Stomach (tissue), 19 donors: Measurements from ENCODE around the gene STK11. TPM values are rescaled to one million over a fixed set of nuclear protein-coding genes. Genes with fewer than 3 reads are reported as not detected.

Experiments used
- DNase-seq, 2 donors: peaks; one replicate each; pipeline versions ENCODE4 v3.0.0 to v3.0.0-alpha.2; 2013 to 2019
- H3K27ac ChIP-seq, 5 donors: fragments of 200-600 bp in 4 of 5; sonication (generic) in 4 of 5; one replicate each; pipeline ENCODE4 v1.5.1; 2013 to 2019; ENCODE audit warnings: mild to moderate bottlenecking in 1 of 5, moderate library complexity in 1 of 5
- H3K27me3 ChIP-seq, 3 donors: fragments of 200-600 bp; sonication (generic); one replicate each; pipeline ENCODE4 v1.5.1; 2017 to 2019; ENCODE audit warnings: mixed run types in 1 of 3
- H3K36me3 ChIP-seq, 4 donors: fragments of 200-600 bp; sonication (generic); 1 replicate in 3 of 4; 2 replicates in 1 of 4; pipeline ENCODE4 v1.5.1; 2016 to 2019
- H3K4me1 ChIP-seq, 4 donors: fragments of 200-600 bp; sonication (generic); one replicate each; pipeline ENCODE4 v1.5.1; 2016 to 2019
- H3K4me3 ChIP-seq, 4 donors: fragments of 200-600 bp; sonication (generic) in 3 of 4; one replicate each; pipeline ENCODE4 v1.5.1; 2016 to 2019; ENCODE audit warnings: mild to moderate bottlenecking in 1 of 4
- H3K9me3 ChIP-seq, 4 donors: fragments of 200-600 bp; sonication (generic); one replicate each; pipeline ENCODE4 v1.5.1; 2016 to 2019
- CTCF ChIP-seq, 7 experiments: fragments of 450-650 bp in 4 of 7; fragments of 200-600 bp in 3 of 7; sonication (generic) in 3 of 7; IDR thresholded peaks; one replicate each; pipeline ENCODE4 v1.5.1; 2016 to 2019; ENCODE audit warnings: antibody characterized with exemption in 7 of 7, control low read depth in 2 of 7, mild to moderate bottlenecking in 1 of 7
- EP300 ChIP-seq: sonication (generic); formaldehyde crosslinking; IDR thresholded peaks from one replicate; pipeline ENCODE4 v1.6.1; 2017; ENCODE audit warnings: antibody characterized with exemption
- POLR2A ChIP-seq, 4 donors: fragments of 450-650 bp; IDR thresholded peaks; one replicate each; pipeline ENCODE4 v1.6.1; 2016; ENCODE audit warnings: antibody characterized with exemption in 4 of 4, control low read depth in 2 of 4, mild to moderate bottlenecking in 1 of 4, moderate library complexity in 1 of 4
- POLR2AphosphoS5 ChIP-seq, 3 donors: sonication (generic); formaldehyde crosslinking; IDR thresholded peaks; one replicate each; pipeline ENCODE4 v1.6.1; 2016; ENCODE audit warnings: antibody characterized with exemption in 3 of 3
- WGBS, 5 donors: extraction: QIAGEN DNeasy Blood & Tissue Kit in 3 of 5; methylation state at CpG; one replicate each; pipeline versions ENCODE4 v1.1.5 to v1.1.7; 2013 to 2018; 5-methylcytosine and 5-hydroxymethylcytosine counted together
- intact Hi-C: fragments of 100-400 bp; cut with DNase I; formaldehyde crosslinking; loops from one replicate; pipeline ENCODE4 v1.15.1; 2023; ENCODE audit warnings: low total_unique reads
- long read RNA-seq, 10 donors: transcript quantifications; one replicate each; lab custom pipeline, GENCODE V29; 2026
- polyA plus RNA-seq, 3 donors: library from polyadenylated mRNA; stranded (reverse); fragments of 200-250 nt; gene quantifications; one replicate each; pipeline ENCODE4 v1.2.3, GENCODE V29; 2013
- total RNA-seq, 5 donors: library from RNA; depleted of rRNA; stranded (reverse); fragments of >200 nt; gene quantifications; one replicate each; pipeline versions ENCODE4 v1.1.0 to v1.2.3, GENCODE V29; 2014 to 2016
- donor health status: healthy with polysubstance abuse.
- donor health status: Bipolar disorder and iron deficiency.
- donor health status: healthy.

STK11 gene
- total RNA-seq (100 to 1,000 TPM in 1 of 5 donors, 10 to 100 TPM in 4; 55.1 to 368 (median 82.3) TPM), polyA plus RNA-seq (10 to 100 TPM; 43.1 to 65.3 (median 48.8) TPM)
- long read RNA-seq, donor 1, partial matches to known transcripts, result 29 of 32 reads
- long read RNA-seq, donor 1, other reads (novel, unspliced or antisense), result 0 of 32 reads
- long read RNA-seq, donor 2, transcript STK11-201 (10 exons, 2,611 nt), result major isoform, 8 of 8 reads
- long read RNA-seq, donor 2, partial matches to known transcripts, result 0 of 8 reads
- long read RNA-seq, donor 2, other reads (novel, unspliced or antisense), result 0 of 8 reads
- long read RNA-seq, donor 3, result 0 reads
- long read RNA-seq, donor 4, result 0 reads
- long read RNA-seq, donor 5, partial matches to known transcripts, result 0 of 4 reads
- long read RNA-seq, donor 5, other reads (novel, unspliced or antisense), result 0 of 4 reads
- long read RNA-seq, donor 6, transcript STK11-201 (10 exons, 2,611 nt), result major isoform, 30 of 45 reads
- long read RNA-seq, donor 6, partial matches to known transcripts, result 15 of 45 reads
- long read RNA-seq, donor 6, other reads (novel, unspliced or antisense), result 0 of 45 reads
- long read RNA-seq, donor 7, partial matches to known transcripts, result 10 of 12 reads
- long read RNA-seq, donor 7, other reads (novel, unspliced or antisense), result 0 of 12 reads
- long read RNA-seq, donor 8, transcript STK11-201 (10 exons, 2,611 nt), result major isoform, 5 of 5 reads
- long read RNA-seq, donor 8, partial matches to known transcripts, result 0 of 5 reads
- long read RNA-seq, donor 8, other reads (novel, unspliced or antisense), result 0 of 5 reads
- long read RNA-seq, donor 9, partial matches to known transcripts, result 0 of 1 reads
- long read RNA-seq, donor 9, other reads (novel, unspliced or antisense), result 0 of 1 reads
- long read RNA-seq, donor 10, partial matches to known transcripts, result 0 of 1 reads
- long read RNA-seq, donor 10, other reads (novel, unspliced or antisense), result 0 of 1 reads

- intact Hi-C loops, result no loop called here
- Histone ChIP-seq H3K36me3 (peaks cover 0 to 5% (median 2%) of the 10 kb centered on the region in 4 donors), H3K27me3 (no peaks in the 10 kb centered on the region), H3K4me3 (peak within 1 kb of the TSS; percentile 73 to 91 (median 80)), H3K9me3 (no peaks in the 10 kb centered on the region), H3K27ac (peak within 1 kb of the TSS; percentile 77 to 90 (median 86)), H3K4me1 (peaks cover 43 to 65% (median 60%) of the 10 kb centered on the region in 4 donors)
- 3 to 15% (median 5%) methylated on average over 22 to 110 of the region's 114 CpGs for WGBS, 5 donors
- TF ChIP-seq POLR2AphosphoS5 (IDR thresholded peaks at IDR 0.05) (peak; percentile 74 to 94 (median 89)), CTCF (IDR thresholded peaks at IDR 0.05) (no peak), POLR2A (IDR thresholded peaks at IDR 0.05) (no peak), EP300 (no peak)
- peak; percentile 99 to 100 for DNase-seq
Measured at GRCh38 chr19:1205114-1206099, at the start of gene STK11. Gene STK11, plus strand, starts transcription at chr19:1205778. Its CDS starts 1,136 bp downstream, at chr19:1206914.

DNA sequence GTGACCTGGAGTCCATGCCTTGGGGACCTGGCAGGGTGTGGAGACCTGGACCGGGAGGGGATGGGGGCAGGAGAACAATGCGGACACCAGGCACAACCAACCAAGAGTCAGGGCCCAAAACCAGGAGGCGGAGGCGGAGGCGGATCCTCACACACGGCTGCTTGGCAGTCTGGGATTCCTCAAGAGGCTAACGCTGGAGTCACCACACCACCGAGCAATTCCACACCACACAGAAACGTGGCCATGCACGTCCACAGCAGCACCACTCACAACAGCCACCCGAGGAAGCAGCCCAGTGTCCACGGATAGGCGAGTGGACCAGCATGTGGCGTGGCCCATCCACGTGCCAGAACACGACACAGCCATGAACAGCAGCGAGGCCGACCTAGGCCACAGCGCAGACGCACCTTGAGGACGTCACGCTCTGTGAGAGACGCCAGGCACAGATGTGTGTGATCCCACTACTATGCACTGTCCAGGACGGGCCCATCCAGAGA lies 49.2 kb upstream of the STK11 start:
- H3K4me1 ChIP-seq, result peaks cover 26 to 76% (median 37%) of the 10 kb centered on the region in 4 donors
- TF ChIP-seq EP300, result no peak
- no peak for TF ChIP-seq CTCF (IDR thresholded peaks at IDR 0.05)
- no peak for TF ChIP-seq POLR2A (IDR thresholded peaks at IDR 0.05)
- TF ChIP-seq POLR2AphosphoS5 (IDR thresholded peaks at IDR 0.05), result no peak
- no peaks in the 10 kb centered on the region for H3K9me3 ChIP-seq
- peaks cover 13 to 66% (median 52%) of the 10 kb centered on the region in 4 donors for H3K36me3 ChIP-seq
- intact Hi-C loops, result no loop called here
- DNase-seq, result no peak
- 84 to 88% (median 86%) methylated on average over 14 to 24 of the region's 24 CpGs for WGBS, 5 donors
- no peaks in the 10 kb centered on the region for H3K27me3 ChIP-seq
- H3K4me3 ChIP-seq, result peak overlapping the region in 1 of 4 donors; percentile 35
- H3K27ac ChIP-seq, result peak overlapping the region in 4 of 5 donors; percentile 88 to 93 (median 90)

DNA sequence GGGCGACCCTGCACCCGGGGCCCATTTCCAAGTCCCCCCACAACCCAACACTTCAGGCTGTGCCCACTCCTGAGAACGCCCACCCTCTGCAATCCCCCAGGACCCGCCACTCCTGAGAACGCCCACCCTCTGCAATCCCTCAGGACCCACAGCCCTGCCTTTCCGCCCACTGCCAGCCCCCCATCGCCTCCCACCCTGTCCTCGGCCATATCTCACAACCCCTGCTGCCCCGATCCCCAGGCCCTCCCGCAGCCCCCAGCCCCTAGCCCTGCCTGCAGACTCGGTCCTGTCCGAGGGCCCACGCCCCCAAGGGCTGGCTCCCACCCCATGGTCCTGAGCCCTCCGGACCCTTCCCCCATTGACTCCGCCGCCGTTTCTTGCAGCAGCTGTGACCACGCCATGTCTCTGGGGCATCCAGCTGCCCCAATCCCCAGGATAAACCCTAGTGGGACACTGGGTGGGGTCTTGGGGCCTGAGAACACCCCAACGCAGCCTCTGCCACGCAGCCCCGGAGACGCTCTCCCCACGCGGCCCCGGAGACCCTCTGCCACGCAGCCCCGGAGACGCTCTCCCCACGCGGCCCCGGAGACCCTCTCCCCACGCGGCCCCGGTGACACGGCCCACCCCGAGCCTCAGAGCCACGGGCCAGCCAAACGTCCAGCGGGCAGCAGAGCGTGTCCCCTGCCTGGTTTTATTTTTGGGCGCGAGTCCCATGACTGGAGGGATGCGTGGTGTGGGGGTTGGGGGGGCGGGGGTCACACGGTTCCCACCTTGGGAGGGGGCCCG lies 48.6 kb upstream of the STK11 start:
- peaks cover 13 to 59% (median 45%) of the 10 kb centered on the region in 4 donors for H3K36me3 ChIP-seq
- H3K27ac ChIP-seq, result peak overlapping the region in 3 of 5 donors; percentile 88 to 93 (median 89)
- H3K9me3 ChIP-seq, result no peaks in the 10 kb centered on the region
- no peak overlapping the region for H3K4me3 ChIP-seq
- 91 to 94% (median 93%) methylated on average over 39 to 46 of the region's 46 CpGs for WGBS, 5 donors
- DNase-seq, result no peak
- peaks cover 27 to 76% (median 42%) of the 10 kb centered on the region in 4 donors for H3K4me1 ChIP-seq
- TF ChIP-seq POLR2AphosphoS5 (IDR thresholded peaks at IDR 0.05) (no peak), POLR2A (IDR thresholded peaks at IDR 0.05) (no peak), EP300 (no peak), CTCF (IDR thresholded peaks at IDR 0.05) (no peak)
- intact Hi-C loops, result no loop called here
- H3K27me3 ChIP-seq, result no peaks in the 10 kb centered on the region
